Bone marrow (tissue), 2 donors: ENCODE data around the gene AMHR2.
"Not testable (repeated sequence)": the region's sequence is repeated elsewhere in the genome, so short reads cannot be mapped to it uniquely, and the experiment has no call there.

Experiments
- DNase-seq, 2 donors: peaks; one replicate each; lab custom pipeline; 2025; lab: John Stamatoyannopoulos, UW

The AMHR2 gene

GRCh38 chr12:53423597-53423996 is at the start of gene AMHR2:
AMHR2 (plus strand) TSS chr12:53423855; CDS start chr12:53423935, 80 bp downstream.
- DNase-seq, result no peak

DNA sequence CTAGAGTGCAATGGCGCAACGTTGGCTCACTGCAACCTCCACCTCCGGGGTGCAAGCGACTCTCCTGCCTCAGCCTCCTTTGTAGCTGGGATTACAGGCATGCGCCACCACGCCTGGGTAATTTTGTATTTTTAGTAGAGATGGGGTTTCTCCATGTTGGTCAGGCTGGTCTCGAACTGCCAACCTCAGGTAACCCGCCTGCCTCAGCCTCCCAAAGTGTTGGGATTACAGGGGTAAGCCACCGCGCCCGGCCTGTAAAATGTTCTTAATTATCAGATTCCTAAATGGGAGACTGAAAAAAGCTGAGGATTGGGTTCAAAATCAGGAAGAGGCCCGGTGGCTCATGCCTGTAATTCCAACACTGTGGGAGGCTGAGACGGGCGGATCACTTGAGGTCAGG is 49.4 kb upstream of the AMHR2 start:
- not testable (repeated sequence) for DNase-seq

DNA sequence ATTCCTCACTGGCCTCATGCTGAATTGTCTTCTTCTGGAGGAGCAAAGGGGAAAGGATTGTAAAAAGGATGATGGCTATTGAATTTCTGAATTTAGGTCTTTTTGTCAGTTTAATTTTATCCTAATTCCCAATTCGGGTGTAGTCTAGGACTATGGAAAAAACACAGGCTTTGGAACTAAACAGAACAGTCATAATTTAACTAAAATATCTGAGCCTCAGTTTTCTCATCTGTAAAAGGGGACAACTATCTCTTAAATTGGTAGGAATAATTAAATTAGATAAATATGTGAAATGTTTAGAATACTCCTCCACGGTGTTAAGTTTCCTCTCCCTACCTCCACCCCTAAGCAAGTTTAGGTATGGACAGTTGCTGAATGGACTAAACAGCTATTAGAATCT is 46.9 kb upstream of the AMHR2 start:
- no peak for DNase-seq

- DNase-seq, result no peak
Measured at GRCh38 chr12:53378222-53378621, 45.4 kb upstream of the AMHR2 start.

- DNase-seq, result no peak
Measured at GRCh38 chr12:53378724-53379388, 44.8 kb upstream of the AMHR2 start.

DNA sequence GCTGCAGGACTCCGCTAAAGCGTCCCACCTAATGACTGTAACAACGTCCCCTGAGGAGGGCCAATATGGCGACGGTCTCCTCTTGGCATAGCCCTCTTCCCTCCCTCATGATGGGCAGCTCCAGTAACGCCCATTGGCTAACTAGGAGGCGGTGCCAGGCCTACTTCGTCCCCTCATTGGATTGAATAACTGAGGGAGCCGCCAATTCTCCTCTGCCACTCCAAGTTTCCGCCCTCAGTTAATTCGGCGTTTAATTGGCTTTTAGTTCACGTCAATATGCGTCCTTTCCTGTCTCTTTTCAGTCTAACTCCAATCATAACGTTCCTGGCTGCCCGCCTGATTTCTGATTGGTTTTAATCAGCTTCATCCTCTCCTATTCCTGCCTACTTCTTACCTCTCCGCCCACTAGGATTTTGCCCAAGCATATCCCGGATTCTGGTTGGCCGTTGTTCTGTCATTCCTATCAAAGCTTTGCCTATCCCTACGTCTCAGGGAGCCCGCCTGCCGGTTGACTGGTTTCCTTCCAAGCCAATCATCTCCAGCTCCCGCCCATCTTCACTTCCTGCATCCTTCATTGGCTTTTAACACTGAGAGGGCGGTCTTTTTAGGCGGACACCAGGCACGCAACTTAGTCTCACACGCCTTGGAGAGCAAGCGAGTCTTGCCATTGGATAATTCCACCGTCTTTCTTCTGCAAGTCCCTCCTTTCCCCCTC is 44.1 kb upstream of the AMHR2 start:
- DNase-seq, result peak; percentile 95 to 100

- peak; percentile 79 to 85 for DNase-seq
Measured at GRCh38 chr12:53380104-53380793, 43.4 kb upstream of the AMHR2 start, which contains the start of gene SP1. SP1 (plus strand) TSS chr12:53380176; CDS start chr12:53380292, 116 bp downstream.

GRCh38 chr12:53380794-53381730 is 42.6 kb upstream of the AMHR2 start:
- DNase-seq, result peak in 1 of 2 donors; percentile 18

- peak; percentile 27 to 71 for DNase-seq
Measured at GRCh38 chr12:53381731-53382630, 41.7 kb upstream of the AMHR2 start.

DNA sequence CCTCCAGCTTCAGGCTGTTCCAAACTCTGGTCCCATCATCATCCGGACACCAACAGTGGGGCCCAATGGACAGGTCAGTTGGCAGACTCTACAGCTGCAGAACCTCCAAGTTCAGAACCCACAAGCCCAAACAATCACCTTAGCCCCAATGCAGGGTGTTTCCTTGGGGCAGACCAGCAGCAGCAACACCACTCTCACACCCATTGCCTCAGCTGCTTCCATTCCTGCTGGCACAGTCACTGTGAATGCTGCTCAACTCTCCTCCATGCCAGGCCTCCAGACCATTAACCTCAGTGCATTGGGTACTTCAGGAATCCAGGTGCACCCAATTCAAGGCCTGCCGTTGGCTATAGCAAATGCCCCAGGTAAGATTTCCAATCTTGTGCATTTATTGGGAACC is 40.4 kb upstream of the AMHR2 start:
- DNase-seq, result no peak

- DNase-seq, result not testable (repeated sequence)
Measured at GRCh38 chr12:53386381-53386780, 37.3 kb upstream of the AMHR2 start.

DNA sequence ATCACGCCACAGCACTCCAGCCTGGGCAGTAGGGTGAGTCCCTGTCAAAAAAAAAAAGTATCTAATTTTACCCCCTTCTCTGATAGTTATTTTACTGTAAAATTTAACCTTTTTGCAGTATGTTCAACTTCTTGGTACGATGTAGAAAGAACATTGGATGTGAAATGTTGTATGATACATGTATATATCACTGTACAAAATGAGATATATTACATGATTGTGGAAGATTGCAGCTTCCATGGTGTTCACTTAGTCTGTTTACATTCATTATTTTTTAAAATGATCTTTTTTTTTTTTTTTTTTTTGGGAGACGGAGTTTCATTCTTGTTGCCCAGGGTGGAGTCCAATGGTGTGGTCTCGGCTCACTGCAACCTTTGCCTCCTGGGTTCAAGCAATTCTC is 34.7 kb upstream of the AMHR2 start:
- DNase-seq, result no peak

GRCh38 chr12:53389702-53390101 is 34.0 kb upstream of the AMHR2 start:
- DNase-seq, result no peak

GRCh38 chr12:53391724-53392123 is 31.9 kb upstream of the AMHR2 start:
- DNase-seq, result no peak

GRCh38 chr12:53399896-53400295 is 23.8 kb upstream of the AMHR2 start:
- DNase-seq, result no peak

DNA sequence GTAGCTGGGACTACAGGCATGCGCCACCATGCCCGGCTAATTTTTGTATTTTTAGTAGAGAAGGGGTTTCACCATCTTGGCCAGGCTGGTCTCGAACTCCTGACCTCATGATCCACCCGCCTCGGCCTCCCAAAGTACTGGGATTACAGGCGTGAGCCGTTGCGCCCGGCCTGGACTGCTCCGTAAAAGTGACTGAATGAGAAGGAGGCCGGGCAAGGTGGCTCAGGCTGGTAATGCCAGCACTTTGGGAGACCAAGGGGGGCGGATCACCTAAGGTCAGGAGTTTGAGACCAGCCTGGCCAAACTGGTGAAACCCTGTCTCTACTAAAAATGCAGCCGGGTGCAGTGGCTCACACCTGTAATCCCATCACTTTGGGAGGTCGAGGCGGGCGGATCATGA is 21.3 kb upstream of the AMHR2 start:
- not testable (repeated sequence) for DNase-seq

DNA sequence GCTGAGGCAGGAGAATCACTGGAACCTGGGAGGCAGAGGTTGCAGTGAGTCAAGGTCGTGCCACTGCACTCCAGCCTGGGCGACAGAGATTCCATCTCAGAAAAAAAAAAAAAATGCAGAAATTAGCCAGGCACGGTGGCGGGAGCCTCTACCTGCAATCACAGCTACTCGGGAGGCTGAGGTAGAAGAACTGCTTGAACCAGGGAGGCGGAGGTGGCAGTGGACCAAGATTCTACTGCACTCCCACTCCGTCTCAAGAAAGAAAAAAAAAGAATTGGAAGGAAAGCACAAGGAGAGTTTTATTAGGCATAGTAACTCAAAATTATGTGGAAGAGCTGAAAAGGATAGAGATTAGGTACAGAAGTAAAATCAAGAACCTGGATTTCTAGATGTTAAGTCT is 20.8 kb upstream of the AMHR2 start:
- no peak for DNase-seq

- no peak for DNase-seq
Measured at GRCh38 chr12:53410951-53411350, 12.7 kb upstream of the AMHR2 start.

DNA sequence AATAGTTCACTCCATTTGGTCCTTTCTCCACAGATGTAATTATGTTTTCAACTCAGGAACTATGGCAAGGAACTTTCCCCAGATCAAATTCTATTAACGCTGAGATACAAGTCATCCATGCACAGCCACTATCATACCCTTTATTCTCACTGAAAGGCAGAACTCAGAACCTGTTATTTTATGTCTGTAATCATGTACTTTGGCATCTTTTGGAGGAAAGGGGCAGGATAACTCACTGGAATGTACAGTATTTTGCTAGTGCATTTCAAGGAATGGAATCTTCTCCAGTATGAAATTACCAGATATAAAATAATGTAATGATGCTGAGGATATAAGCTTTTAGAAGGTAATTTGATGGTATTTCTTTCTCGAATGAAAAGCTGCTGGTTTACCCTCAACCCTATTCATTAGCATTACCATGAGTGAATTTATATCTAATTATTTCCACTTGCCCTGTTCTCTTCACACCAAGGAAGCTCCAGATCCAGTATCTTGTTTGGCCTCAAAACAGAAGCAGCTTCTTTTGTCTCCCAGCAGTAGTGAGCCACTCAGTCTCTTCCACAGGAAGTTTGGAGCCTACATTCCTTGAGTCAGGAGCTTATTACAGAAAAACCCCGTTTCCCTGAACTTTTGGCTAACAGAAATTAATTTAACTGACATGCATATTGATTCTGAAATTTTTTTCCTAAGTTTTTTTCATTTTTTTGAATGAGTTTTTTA is 10.0 kb upstream of the AMHR2 start:
- no peak for DNase-seq
